Neural cell (in vitro differentiated cells): ENCODE measurements around the gene TBC1D10A. TPM values are rescaled to one million over a fixed set of nuclear protein-coding genes. Genes with fewer than 3 reads are reported as not detected.

Experiments
- H2AFZ ChIP-seq: fragments of 200-600, 300-800 bp; sonication (generic), shearing (Covaris generic); 2 replicates; pipeline ENCODE4 v1.6.0; 2014; ENCODE audit warnings: low read depth, mild to moderate bottlenecking, antibody characterized with exemption, low read length, moderate library complexity
- H3F3A ChIP-seq: fragments of 200-600 bp; shearing (Covaris generic); 2 replicates; pipeline ENCODE4 v1.6.1; 2016; ENCODE audit warnings: mild to moderate bottlenecking, moderate library complexity, mixed read lengths, antibody characterized with exemption, low read length; ENCODE audit not compliant: insufficient read depth, poor library complexity, severe bottlenecking
- H3K27ac ChIP-seq: fragments of 200-600, 300-800 bp; sonication (generic), shearing (Covaris generic); 2 replicates; pipeline ENCODE4 v1.5.1; 2014; ENCODE audit warnings: mild to moderate bottlenecking, low read length, moderate library complexity
- H3K27me3 ChIP-seq: fragments of 300-800, 200-600 bp; sonication (generic), shearing (Covaris generic); 2 replicates; pipeline ENCODE4 v1.6.0; 2014; ENCODE audit warnings: mild to moderate bottlenecking, low read depth, low read length, moderate library complexity; ENCODE audit not compliant: insufficient read depth
- H3K36me3 ChIP-seq: fragments of 300-800, 200-600 bp; sonication (generic), shearing (Covaris generic); 2 replicates; pipeline ENCODE4 v1.5.1; 2014; ENCODE audit warnings: mild to moderate bottlenecking, antibody characterized with exemption, low read length, moderate library complexity; ENCODE audit not compliant: insufficient read depth
- H3K4me2 ChIP-seq: fragments of 300-800, 200-600 bp; sonication (generic), shearing (Covaris generic); 2 replicates; pipeline ENCODE4 v1.6.0; 2014; ENCODE audit warnings: mild to moderate bottlenecking, low read length
- H3K4me3 ChIP-seq: fragments of 300-800, 200-600 bp; sonication (generic), shearing (Covaris generic); 2 replicates; pipeline ENCODE4 v1.5.1; 2014; ENCODE audit warnings: mild to moderate bottlenecking, low read length, moderate library complexity
- H3K79me2 ChIP-seq: fragments of 200-600 bp; shearing (Covaris generic); replicated peaks from 2 replicates; pipeline ENCODE4 v1.6.0; 2014; ENCODE audit warnings: mild to moderate bottlenecking, low read length, moderate library complexity; ENCODE audit not compliant: insufficient read depth
- H3K9ac ChIP-seq: fragments of 300-800, 200-600 bp; sonication (generic), shearing (Covaris generic); 2 replicates; pipeline ENCODE4 v1.6.1; 2016; ENCODE audit warnings: mild to moderate bottlenecking, low read length, mixed read lengths
- H3K9me2 ChIP-seq: fragments of 200-600 bp; shearing (Covaris generic); 2 replicates; pipeline ENCODE4 v1.6.1; 2016; ENCODE audit warnings: mild to moderate bottlenecking, low read length, mixed read lengths; ENCODE audit not compliant: insufficient read depth
- H3K9me3 ChIP-seq: fragments of 200-600, 300-800 bp; sonication (generic), shearing (Covaris generic); 2 replicates; pipeline ENCODE4 v1.6.1; 2016; ENCODE audit warnings: mild to moderate bottlenecking, mixed run types, low read length, moderate library complexity, mixed read lengths
- H4K20me1 ChIP-seq: fragments of 200-600 bp; shearing (Covaris generic); 2 replicates; pipeline ENCODE4 v1.6.1; 2016; ENCODE audit warnings: mild to moderate bottlenecking, mixed run types; ENCODE audit not compliant: insufficient read depth
- CTCF ChIP-seq: fragments of 450-650 bp; IDR thresholded peaks from 2 replicates; pipeline ENCODE4 v1.5.1; 2014; ENCODE audit warnings: antibody characterized with exemption, mild to moderate bottlenecking, moderate library complexity; ENCODE audit not compliant: poor library complexity, severe bottlenecking
- EP300 ChIP-seq: fragments of 450-650 bp; conservative IDR thresholded peaks from 2 replicates; pipeline ENCODE4 v1.6.1; 2014; ENCODE audit warnings: antibody characterized with exemption, mild to moderate bottlenecking, moderate library complexity; ENCODE audit not compliant: poor library complexity, severe bottlenecking
- EZH2 ChIP-seq: fragments of 200-600, 300-800 bp; shearing (Covaris generic), sonication (generic); IDR thresholded peaks from 2 replicates; pipeline ENCODE4 v1.6.1; 2014; ENCODE audit warnings: antibody characterized with exemption, low read length, borderline replicate concordance, mild to moderate bottlenecking; ENCODE audit not compliant: insufficient read depth, poor library complexity, severe bottlenecking
- MXI1 ChIP-seq: fragments of 450-650 bp; conservative IDR thresholded peaks from 2 replicates; pipeline ENCODE4 v1.6.1; 2014; ENCODE audit warnings: antibody characterized with exemption, mild to moderate bottlenecking; ENCODE audit not compliant: poor library complexity, severe bottlenecking
- POLR2AphosphoS5 ChIP-seq: IDR thresholded peaks from 2 replicates; pipeline ENCODE4 v1.6.1; 2012
- RAD21 ChIP-seq: fragments of 450-650 bp; conservative IDR thresholded peaks from 2 replicates; pipeline ENCODE4 v1.6.1; 2014; ENCODE audit warnings: antibody characterized with exemption, mild to moderate bottlenecking, moderate library complexity
- SMC3 ChIP-seq: fragments of 450-650 bp; conservative IDR thresholded peaks from 2 replicates; pipeline ENCODE4 v1.6.1; 2014; ENCODE audit warnings: antibody characterized with exemption, mild to moderate bottlenecking, moderate library complexity; ENCODE audit not compliant: poor library complexity
- TAF1 ChIP-seq: IDR thresholded peaks from 2 replicates; pipeline ENCODE4 v1.6.1; 2012; ENCODE audit warnings: low read depth
- polyA plus RNA-seq: library from polyadenylated mRNA; depleted of rRNA; stranded (reverse); fragments of >200 nt; gene quantifications from 2 replicates; pipeline ENCODE4 v1.2.3, GENCODE V29; 2014
- TF ChIP-seq, protein P1 (sequence below): IDR thresholded peaks from 2 replicates; pipeline ENCODE4 v1.6.1; 2012; ENCODE audit warnings: borderline replicate concordance

Gene TBC1D10A
- polyA plus RNA-seq, 1 donor from 2014 or later = 11.9 TPM

DNA sequence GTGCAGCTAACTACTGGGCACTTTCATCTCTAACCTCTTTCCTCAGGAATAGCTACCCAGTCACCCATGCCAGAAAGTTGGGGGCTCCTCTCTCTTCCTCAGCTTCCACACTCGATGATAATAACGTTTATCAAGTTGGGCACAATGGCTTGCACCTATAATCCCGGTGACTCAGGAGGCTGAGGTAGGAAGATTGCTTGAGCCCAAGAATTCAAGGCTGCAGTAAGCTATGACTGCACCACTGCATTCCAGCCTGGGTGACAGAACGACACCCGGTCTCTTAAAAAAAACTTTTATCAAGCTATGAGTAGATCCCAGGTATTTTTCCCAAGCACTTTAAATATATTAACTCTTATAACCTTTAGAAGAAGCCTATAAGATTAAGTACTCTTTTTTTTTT is 27.9 kb upstream of the TBC1D10A start:
- H2AFZ ChIP-seq = no peak overlapping the region
- H3K4me3 ChIP-seq = peak overlapping the region; percentile 89
- no peak for TF ChIP-seq EP300
- TF ChIP-seq, protein P1, sequence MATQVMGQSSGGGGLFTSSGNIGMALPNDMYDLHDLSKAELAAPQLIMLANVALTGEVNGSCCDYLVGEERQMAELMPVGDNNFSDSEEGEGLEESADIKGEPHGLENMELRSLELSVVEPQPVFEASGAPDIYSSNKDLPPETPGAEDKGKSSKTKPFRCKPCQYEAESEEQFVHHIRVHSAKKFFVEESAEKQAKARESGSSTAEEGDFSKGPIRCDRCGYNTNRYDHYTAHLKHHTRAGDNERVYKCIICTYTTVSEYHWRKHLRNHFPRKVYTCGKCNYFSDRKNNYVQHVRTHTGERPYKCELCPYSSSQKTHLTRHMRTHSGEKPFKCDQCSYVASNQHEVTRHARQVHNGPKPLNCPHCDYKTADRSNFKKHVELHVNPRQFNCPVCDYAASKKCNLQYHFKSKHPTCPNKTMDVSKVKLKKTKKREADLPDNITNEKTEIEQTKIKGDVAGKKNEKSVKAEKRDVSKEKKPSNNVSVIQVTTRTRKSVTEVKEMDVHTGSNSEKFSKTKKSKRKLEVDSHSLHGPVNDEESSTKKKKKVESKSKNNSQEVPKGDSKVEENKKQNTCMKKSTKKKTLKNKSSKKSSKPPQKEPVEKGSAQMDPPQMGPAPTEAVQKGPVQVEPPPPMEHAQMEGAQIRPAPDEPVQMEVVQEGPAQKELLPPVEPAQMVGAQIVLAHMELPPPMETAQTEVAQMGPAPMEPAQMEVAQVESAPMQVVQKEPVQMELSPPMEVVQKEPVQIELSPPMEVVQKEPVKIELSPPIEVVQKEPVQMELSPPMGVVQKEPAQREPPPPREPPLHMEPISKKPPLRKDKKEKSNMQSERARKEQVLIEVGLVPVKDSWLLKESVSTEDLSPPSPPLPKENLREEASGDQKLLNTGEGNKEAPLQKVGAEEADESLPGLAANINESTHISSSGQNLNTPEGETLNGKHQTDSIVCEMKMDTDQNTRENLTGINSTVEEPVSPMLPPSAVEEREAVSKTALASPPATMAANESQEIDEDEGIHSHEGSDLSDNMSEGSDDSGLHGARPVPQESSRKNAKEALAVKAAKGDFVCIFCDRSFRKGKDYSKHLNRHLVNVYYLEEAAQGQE = no peak
- TF ChIP-seq RAD21 = no peak
- TF ChIP-seq MXI1 = no peak
- TF ChIP-seq CTCF = no peak
- no peak for TF ChIP-seq TAF1
- no peak for TF ChIP-seq EZH2
- no peak for TF ChIP-seq POLR2AphosphoS5
- TF ChIP-seq SMC3 = no peak
- no peaks in the 10 kb centered on the region for H3K27me3 ChIP-seq
- H3K36me3 ChIP-seq = peaks cover 3% of the 10 kb centered on the region
- H3K27ac ChIP-seq = no peak overlapping the region
- peaks cover 39% of the 10 kb centered on the region for H3K79me2 ChIP-seq
- H3K9ac ChIP-seq = no peak overlapping the region
- no peaks in the 10 kb centered on the region for H3F3A ChIP-seq
- no peaks in the 10 kb centered on the region for H3K9me2 ChIP-seq
- H3K9me3 ChIP-seq = no peaks in the 10 kb centered on the region
- H3K4me2 ChIP-seq = no peak overlapping the region
- peaks cover 8% of the 10 kb centered on the region for H4K20me1 ChIP-seq

- Histone ChIP-seq H3K79me2 (peaks cover 48% of the 10 kb centered on the region), H3F3A (no peaks in the 10 kb centered on the region), H4K20me1 (peaks cover 8% of the 10 kb centered on the region), H3K9me3 (no peaks in the 10 kb centered on the region), H3K4me3 (no peak overlapping the region), H3K36me3 (peaks cover 3% of the 10 kb centered on the region), H2AFZ (no peak overlapping the region), H3K27ac (no peak overlapping the region), H3K9me2 (no peaks in the 10 kb centered on the region), H3K9ac (no peak overlapping the region), H3K4me2 (no peak overlapping the region), H3K27me3 (no peaks in the 10 kb centered on the region)
- no peak for TF ChIP-seq CTCF
- no peak for TF ChIP-seq EP300
- no peak for TF ChIP-seq SMC3
- TF ChIP-seq MXI1 = no peak
- no peak for TF ChIP-seq EZH2
- TF ChIP-seq RAD21 = no peak
- TF ChIP-seq POLR2AphosphoS5 = no peak
- TF ChIP-seq, protein P1 = no peak
- TF ChIP-seq TAF1 = no peak
Observed at GRCh38 chr22:30351226-30351625, 24.5 kb upstream of the TBC1D10A start.
